T-helper 1 cell (primary cell): ENCODE data around the gene ZNF160.
"Not testable (repeated sequence)": the region's sequence is repeated elsewhere in the genome, so short reads cannot be mapped to it uniquely, and the experiment has no call there.

Experiments used
- DNase-seq, 5 donors: peaks; one replicate each; pipeline ENCODE4 v3.0.0-alpha.2; 2012 to 2020

The ZNF160 gene

DNA sequence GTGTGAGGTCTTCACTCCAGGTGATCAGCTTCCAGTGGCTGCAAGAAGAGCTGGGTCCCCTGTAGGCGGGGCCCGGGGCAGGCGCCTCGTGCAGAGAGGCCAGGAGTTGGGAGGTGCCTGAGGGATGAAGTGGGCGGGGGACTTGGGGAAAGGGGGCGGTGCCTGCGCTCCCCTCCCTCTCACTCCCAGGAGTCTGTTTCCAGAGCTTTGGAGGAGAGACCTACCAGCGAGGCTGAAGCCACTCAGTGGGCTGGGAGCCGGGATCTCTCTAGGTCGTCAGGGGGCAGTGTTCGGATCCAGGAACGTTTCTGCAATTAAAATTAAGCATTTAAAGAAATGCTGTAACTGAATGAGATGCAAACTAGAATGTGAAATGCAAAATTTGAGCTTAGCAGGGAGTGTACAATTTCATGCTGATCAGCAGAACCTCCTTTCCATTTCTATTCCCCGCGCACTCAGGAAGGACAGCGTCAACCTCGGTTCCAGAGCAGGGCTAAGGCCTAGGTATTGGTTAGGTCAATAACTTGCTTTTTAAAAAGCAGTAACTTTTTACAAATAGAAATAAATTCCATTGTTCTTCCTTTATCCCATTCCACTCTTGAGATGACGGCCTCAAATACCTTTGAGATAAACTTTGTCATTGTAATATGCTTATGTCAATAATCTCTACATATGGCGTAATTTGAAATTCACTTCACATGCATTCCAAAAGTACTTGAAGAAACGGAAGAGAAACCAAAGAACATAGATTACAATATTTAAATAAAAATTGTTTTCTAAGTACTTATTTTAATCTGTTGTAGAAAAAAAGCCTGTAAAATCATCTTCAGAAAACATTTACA is 11.6 kb downstream of the ZNF160 start:
- no peak for DNase-seq

DNA sequence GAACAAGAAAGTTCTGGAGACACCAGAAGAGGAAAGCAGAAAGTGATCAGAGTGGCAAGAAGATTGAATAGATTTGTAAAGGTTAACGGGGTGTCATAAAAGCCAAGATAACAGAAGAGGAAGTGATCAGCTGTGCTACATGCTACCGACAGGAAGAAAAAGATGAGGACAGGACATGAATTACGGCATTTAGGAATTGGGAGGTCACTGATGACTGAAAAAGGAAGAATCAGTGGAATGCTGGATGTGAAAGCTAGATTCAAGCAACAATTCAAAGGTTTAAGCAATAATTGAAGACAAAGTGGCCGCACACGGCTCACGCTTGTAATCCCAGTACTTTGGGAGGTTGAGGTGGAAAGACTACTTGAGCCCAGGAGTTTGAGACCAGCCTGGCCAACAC is 15.1 kb downstream of the ZNF160 start:
- DNase-seq: no peak

DNA sequence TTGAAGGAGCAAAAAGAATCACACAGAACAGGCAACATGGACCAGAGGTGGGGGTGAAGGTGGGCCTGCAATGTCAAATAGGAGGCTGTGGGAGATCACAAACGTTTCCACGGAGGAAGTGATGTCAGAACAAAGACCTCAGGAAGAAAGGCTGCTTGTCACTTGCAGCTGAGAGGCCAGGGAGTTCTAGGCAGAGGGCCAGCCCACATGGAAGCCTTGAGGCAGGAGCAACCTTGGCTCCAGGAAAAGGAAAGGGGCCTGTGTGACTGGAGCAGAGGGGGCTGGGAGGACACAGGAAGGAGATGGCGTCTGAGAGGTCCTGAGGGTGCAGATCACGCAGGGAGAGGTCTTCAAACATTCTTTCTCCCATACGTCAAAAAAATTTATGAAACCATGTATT is 16.3 kb downstream of the ZNF160 start:
- no peak for DNase-seq

DNA sequence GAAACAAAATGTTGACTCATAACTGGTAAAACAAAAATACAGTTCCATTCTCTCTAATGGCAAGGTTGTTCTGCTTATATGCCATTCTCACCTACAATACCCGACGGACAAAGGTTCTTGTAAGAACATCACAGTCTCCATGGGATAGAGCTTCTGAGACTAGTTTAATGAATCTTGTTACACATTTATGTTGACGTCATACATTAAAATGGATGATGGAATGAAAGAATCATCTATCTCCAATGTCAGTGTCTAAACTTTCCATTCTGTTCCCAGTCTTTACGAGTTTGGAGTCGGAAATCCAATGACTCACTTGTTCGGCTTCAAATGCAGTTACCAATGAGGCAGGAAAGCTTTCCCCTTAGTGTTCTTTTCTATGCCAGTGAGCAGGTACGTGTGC is 17.7 kb downstream of the ZNF160 start:
- no peak for DNase-seq

DNA sequence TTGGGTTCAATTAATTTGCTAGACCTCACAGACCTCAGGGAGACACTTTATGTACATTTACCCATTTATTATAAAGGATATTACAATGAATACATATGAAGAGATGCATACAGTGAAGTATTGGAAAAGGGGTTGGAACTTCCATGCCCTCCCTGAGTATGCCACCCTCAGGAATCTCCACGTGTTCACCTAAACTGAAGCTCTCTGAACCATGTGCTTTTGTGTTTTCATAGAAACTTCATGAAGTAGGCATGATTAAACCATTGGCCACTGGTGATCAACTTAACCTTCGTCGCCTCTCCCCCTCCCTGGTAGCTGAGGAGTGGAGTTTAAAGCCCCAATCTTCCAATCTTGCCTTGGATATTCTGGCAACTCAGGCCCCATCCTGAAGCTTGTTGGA is 20.3 kb downstream of the ZNF160 start:
- DNase-seq: no peak

DNA sequence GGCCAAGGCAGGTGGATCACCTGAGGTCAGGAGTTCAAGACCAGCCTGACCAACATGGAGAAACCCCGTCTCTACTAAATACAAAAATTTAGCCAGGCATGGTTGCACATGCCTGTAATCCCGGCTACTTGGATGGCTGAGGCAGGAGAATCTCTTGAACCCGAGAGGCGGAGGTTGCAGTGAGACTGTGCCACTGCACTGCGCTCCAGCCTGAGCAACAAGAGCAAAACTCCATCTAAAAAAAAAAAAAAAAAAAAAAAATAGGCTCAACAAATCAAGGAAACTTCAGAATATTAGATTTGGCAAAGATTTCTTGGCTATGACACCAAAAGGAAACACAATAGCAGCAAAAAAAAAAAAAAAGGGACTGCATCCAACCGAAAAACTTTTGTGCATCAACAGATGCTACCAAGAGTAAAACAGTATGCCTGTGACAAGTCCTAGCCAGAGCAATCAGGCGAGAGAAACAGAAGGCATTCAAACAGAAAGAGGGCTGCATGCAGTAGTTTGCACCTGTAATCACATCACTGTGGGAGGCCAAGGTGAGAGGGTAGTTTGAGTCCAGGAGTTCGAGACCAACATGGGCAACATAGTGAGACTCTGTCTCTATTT is 23.8 kb downstream of the ZNF160 start:
- no peak for DNase-seq

DNA sequence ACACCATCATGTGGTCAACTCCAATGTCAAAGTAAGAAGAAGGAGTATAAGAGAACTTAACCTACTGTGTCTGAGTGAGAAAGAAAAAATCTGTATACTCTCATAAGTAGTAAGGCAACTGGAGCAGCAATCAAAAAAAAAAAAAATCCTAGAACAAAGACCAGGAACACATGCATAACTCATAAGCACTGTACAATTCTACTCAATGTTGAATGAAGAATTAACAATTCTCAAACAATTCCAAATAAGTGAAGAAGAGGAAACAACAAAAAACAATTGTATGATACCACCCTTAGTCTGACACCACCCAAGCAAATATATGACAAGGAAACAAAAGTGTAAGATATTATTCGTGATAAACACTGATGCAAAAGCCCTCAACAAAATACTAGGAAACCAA is 24.6 kb downstream of the ZNF160 start:
- no peak for DNase-seq

DNA sequence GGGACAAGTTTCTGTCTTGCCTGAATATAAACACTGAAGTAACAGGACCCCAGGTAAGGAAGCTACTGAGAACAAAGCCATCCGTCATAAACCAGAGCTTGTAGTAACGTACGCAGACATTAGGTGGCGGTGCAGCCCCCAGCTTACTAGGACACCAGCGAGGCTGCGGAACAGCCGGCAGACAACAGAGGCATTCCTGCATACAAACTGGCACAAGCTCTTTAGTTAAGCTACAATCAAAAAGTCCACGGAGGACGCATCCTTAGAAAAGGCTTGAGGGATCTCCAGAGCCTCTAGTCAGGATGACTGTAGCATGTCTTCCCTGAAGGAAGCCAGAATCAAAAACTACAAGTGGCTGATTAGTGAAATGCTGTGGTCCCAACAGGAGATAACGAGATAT is 26.2 kb downstream of the ZNF160 start:
- DNase-seq: no peak

DNA sequence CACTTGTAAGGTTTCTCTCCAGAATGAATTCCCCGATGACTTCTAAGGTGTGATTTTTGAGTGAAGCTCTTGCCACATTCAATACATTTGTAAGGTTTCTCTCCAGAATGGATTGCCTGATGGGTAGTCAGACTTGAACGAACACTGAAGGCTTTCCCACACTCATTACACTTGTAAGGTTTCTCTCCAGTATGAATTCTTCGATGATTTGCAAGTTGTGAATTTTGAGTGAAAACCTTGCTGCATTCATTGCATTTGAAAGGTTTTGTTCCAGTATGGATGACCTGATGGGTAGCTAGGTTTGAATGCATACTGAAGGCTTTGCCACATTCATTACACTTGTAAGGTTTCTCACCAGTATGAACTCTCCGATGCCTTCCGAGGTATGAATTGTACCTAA is 34.4 kb downstream of the ZNF160 start:
- no peak for DNase-seq

DNA sequence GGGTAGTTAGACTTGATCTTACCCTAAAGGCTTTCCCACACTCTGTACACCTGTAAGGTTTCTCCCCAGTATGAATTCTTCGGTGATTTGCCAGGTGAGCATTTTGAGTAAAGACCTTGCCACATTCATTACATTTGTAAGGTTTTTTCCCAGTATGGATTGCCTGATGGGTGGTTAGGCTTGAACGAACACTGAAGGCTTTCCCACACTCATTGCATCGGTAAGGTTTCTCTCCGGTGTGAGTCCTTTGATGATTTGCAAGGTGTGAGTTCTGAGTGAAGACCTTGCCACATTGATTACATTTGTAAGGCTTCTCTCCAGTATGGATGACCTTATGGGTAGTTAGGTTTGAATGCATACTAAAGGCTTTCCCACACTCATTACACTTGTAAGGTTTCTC is 35.0 kb downstream of the ZNF160 start:
- DNase-seq: no peak

DNA sequence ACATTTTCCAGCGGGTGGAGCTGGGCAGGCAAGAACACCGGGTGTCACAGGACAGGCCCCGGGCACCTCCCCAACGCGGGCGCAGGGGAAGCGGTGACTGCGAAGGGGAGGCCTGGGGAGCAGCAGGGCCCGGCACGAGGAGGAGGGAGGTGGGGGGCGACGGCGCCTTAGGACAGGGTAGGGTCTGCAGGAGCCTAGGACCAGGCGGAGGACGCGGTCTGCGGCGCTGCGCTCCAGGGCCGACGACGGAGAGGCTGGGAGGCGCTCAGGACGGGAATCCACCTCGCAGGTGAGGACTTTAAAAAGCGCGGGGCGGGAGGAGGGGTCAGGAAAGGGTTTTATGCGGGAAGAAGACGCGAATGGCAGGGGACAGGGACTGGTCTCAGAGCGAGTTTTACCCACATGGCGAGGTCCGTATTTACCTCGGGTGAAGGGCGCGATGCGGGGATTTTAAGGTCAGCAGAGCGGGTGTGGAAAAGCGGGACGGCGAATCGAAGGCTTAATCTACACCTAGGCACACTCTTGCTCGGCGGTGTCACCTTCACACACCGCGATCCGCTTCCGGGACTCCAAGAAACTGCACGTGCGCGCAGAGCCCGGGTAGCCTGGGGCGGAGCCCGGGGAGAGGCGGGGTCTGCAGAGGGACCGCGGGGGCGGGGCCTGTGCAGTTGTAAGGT is 45.2 kb downstream of the ZNF160 start:
- DNase-seq: no peak

DNA sequence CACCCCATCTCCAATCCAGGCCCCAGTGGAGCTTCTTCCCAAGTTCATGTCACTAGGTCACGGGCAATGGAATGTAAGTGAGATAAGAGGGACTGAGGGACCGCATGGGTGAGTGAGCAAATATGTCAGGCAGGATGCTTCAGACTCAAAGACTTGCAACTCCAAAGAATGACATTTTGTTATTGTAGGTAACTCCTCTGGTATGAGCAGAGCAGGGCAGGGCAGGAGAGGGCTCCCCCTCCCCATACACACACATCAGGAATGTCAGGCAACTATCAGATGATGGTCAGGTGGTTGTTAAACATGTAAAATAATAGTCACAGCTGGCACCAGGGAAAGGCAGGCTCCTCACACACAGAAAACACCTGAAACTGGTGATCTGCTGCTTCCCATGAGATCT is 48.1 kb downstream of the ZNF160 start:
- DNase-seq: no peak

DNA sequence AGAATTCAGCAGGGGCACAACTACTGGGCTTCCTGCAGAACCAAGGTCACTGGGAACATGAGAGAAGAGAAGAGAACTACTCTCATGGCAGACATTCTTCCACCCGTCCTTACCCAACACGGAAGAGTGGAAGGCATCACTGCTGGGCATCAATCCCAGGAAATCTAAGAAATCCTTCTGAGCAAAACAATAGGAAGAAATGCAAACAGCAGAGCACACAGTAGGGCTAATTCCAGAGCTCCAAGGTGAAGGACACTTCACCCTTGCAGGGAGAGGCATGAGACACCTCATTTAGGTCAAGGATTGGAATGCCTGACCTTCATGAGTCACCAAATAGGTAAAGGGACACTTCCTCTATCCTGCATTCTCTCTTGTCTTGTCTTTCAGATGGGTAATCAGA is 55.8 kb downstream of the ZNF160 start:
- DNase-seq: no peak

DNA sequence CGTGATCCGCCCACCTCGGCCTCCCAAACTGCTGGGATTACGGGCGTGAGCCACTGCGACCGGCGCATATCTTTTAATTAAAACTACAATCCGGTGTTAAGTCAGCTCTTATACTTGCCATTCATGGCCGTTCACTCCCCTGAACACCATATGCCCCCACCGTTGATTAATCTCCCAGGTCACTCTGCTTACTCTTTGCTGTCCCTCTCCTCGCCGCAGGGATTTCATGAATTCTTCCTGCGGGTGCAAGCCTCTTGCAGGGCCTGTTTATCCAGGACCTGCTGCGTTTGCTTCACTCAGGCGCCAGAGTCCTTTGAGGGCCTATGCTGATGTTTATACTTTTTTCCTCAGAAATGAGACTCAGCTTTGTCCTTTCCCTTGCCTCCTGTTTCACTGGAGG is 57.7 kb downstream of the ZNF160 start:
- no peak for DNase-seq

DNA sequence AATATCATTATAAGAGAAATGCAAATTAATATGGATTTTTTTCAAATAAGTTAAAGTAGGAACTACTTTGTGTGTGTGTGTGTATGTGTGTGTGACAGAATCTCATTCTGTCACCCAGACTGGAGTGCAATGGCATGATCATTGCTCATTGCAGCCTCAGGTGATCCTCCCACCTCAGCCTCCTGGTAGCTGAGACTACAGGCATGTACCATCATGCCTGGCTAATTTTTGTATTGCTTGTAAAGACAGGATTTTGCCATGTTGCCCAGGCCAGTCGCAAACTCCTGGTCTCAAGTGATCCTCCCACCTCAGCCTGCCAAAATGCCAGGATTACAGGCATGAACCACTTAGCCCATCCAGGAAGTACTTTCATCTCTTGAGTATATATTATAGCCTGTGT is 61.9 kb downstream of the ZNF160 start:
- no peak for DNase-seq

DNA sequence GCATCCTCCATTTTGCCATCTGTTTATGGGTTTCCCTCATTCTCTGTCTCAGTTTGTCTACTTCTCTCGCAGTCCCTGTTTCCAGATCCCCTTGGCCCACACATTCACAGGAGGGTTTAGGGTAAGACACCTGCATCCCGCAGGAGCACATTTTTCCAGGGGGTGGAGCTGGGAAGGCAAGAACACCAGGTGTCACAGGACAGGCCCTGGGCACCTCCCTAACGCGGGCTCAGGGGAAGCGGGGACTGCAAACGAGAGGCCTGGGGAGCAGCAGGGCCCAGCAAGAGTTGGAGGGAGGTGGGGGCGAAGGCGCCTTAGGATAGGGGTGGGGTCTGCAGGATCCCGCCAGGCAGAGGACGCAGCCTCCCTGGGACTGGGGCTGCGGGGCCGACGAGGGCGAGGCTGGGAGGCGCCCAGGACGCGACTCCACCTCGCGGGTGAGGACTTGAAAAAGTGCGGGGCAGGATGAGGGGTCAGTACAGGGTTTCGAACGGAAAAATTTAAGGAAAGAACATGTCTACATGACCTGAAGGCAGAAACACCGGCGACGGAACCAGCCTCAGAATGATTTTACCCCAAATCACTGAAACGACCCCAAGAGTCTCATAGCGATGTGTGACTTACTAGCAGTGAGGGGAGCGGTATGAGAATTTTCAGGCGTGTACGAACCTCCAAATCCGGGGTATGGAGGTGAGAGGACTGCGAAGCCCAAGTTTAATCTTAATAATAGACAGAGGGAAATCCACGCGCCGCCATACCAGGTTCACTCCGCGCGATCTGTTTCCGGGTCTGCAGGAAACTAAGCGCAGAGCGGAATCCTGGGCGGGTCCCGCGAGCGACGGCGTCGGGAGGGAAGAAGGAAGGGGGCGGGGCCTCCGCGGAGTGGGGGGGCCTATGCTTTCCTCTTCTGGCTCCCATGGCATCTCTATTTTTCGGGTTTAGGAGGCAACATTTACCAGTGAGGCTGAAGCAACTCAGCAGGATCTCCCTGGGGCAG is 65.8 kb downstream of the ZNF160 start:
- no peak for DNase-seq

DNA sequence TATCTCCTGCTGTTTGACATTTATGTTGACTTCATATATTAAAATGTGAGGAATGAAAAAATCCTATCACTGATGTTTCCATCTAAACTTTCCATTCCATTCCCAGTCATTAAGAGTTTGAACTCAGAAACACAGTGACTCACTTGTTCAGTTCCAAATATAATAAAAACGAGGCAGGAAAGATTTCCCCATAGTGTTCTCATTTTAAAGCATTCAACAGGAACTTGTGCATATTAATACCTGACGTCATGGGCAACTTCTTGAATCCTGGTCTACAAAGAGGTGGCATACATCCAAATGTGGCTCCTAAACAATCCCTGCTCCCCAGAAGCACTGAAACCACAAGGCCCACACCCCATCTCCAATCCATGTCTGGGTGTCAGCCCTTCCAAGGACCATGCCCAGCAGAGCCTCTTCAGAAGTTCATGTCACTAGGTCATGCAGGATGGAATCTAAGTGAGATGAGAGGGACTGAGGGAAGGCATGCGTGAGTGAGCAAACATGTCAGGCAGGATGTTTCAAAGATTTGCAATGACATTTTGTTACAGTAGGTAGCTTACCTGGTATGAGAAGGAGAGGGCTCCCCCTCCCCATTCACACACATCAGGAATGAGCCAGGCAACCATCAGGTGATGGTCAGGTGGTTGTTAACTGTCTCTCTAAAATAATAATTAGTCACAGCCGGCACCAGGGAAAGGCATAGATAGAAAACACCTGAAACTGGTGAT is 68.1 kb downstream of the ZNF160 start:
- no peak for DNase-seq

DNA sequence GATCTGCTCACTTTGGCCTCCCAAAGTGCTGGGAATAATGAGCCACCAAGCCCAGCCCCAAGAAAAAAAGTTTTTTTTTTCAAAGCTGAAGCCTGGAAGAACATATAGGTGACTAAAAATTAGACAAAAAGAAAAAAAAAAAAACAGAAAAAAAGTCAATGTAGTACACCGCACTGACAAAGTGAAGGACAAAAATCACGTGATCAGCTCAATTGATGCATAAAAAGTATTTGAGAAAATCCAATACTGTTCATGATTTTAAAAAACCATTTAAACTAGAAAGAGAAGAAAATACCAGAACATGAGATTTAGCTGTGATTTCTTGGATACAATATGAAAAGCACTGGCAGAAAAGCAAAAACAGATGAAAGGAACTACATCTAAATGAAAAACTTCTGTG is 69.2 kb downstream of the ZNF160 start:
- DNase-seq: no peak

DNA sequence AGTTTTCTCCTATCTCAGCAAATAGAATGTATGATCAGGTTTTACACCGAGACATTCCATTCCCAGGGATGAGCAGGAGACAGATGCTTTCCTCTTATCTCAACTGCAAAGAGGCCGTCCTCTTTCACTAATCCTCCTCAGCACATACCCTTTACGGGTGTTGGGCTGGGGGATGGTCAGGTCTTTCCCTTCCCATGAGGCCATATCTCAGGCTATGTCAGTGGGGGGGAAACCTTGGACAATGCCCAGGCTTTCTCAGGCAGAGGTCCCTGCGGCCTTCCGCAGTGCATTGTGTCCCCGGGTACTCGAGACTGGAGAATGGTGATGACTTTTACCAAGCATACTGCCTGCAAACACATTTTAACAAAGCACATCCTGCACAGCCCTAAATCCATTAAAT is 74.9 kb downstream of the ZNF160 start:
- DNase-seq: not testable (repeated sequence)

DNA sequence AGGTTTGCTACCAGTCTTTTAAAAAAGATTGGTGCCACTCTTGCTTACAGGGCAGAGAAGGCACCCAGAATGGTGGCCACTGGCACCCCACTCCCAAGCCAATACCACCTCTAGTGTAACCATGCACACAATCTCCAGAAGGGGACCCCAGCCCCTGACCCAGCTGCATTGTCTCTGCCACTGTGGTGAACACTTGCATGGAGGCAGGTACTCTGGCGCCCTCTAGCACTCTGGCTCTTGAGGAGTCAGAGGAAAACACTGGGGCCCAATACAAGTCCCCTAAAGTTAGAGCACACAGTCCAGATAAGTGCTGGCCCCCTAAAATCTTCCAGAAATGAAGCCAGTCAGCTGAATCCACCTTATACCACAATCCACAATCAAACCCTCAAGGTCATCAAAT is 83.5 kb downstream of the ZNF160 start:
- no peak for DNase-seq
